ENCODE data around the gene ASIP. TPM values are rescaled to one million over a fixed set of nuclear protein-coding genes. Genes with fewer than 3 reads are reported as not detected.

Gene ASIP
- total and polyA plus RNA-seq, 2 of the 4 experiments (the other 2 are of a cell fraction): not detected

- no peak overlapping the region for H3K18ac ChIP-seq (ENCODE audit: low read depth, low read length)
- H3K23ac ChIP-seq (ENCODE audit: low read depth, low read length): no peak overlapping the region
- no peaks in the 10 kb centered on the region for H3K79me1 ChIP-seq (ENCODE audit: low read depth in 1 of 2, low read length in 2 of 2)
- no peak for TF ChIP-seq RAD21 (IDR thresholded peaks at IDR 0.05; ENCODE audit: low read length)
- no peak for TF ChIP-seq MXI1 (IDR thresholded peaks at IDR 0.05; ENCODE audit: borderline replicate concordance, low read depth, low read length)
- no peak for TF ChIP-seq MAFK (IDR thresholded peaks at IDR 0.05; ENCODE audit: low read depth, low read length)
- no peak for TF ChIP-seq CHD1 (IDR thresholded peaks at IDR 0.05; ENCODE audit: low read depth, low read length)
- TF ChIP-seq NFE2L2 (IDR thresholded peaks at IDR 0.05; ENCODE audit: low read depth, low read length): no peak
- no peak overlapping the region for H4K5ac ChIP-seq (ENCODE audit: low read depth, low read length)
- H2AK9ac ChIP-seq (replicated peaks; ENCODE audit: low read depth, low read length, poor library complexity): no peak overlapping the region
- 77% methylated on average over 4 of the region's 4 CpGs; no CpG with 5 or more reads in 1 of the 2 experiments for WGBS, 2 experiments (ENCODE audit: extremely low coverage in 2 of 2, insufficient read length in 1 of 2)
- H3K27me3 ChIP-seq (ENCODE audit: control insufficient read depth, insufficient read depth, low read length): peaks cover 2% of the 10 kb centered on the region
- no peak overlapping the region for H3K4me2 ChIP-seq (ENCODE audit: low read depth, low read length)
- dilution Hi-C loops (cut with HindIII; ENCODE audit: low sequenced_read_pairs, unreplicated experiment) (no loop called here), in situ Hi-C loops (cut with MboI; ENCODE audit: low sequenced_read_pairs) (loop anchor here (10.0 kb wide), 1 partner anchor 65 kb away; no protein-coding TSS in a partner anchor), intact Hi-C loops (cut with micrococcal nuclease) (no loop called here)
- H3K9me1 ChIP-seq (ENCODE audit: insufficient read depth, low read length): peaks cover 2% of the 10 kb centered on the region; the same call in 1 of the 2 replicates
- ChIA-PET CTCF (no interaction called here), POLR2A (ENCODE audit: unreplicated experiment) (no interaction called here)
- no peak overlapping the region for H3K56ac ChIP-seq (ENCODE audit: extremely low read depth, insufficient read depth, low read length)
- no TSS peak for BruUV-seq (replicated peaks)
- DNase-seq (no peak), ATAC-seq (ENCODE audit: low read depth) (no peak)
- H3K36me3 ChIP-seq (ENCODE audit: control insufficient read depth, insufficient read depth, low read length): no peaks in the 10 kb centered on the region
- no peak overlapping the region for H2AK5ac ChIP-seq (ENCODE audit: low read depth, low read length)
- H3K27ac ChIP-seq (ENCODE audit: insufficient read depth, low read length): no peak overlapping the region
- no peak overlapping the region for H2BK120ac ChIP-seq (ENCODE audit: low read depth, low read length)
- peaks cover 13% of the 10 kb centered on the region for H3K9me3 ChIP-seq (ENCODE audit: control insufficient read depth, insufficient read depth, low read length)
- H4K8ac ChIP-seq (ENCODE audit: low read depth in 2 of 2, low read length in 2 of 2): no peak overlapping the region
- H2BK15ac ChIP-seq (ENCODE audit: low read depth, low read length): no peak overlapping the region
- no peaks in the 10 kb centered on the region for H4K20me1 ChIP-seq (ENCODE audit: insufficient read depth, low read length)
- no peaks in the 10 kb centered on the region for H3K4me1 ChIP-seq (ENCODE audit: control insufficient read depth, insufficient read depth, low read length)
- H2BK20ac ChIP-seq (ENCODE audit: low read depth, low read length): no peak overlapping the region
- H3K4me3 ChIP-seq (ENCODE audit: insufficient read depth, low read depth, low read length): no peak overlapping the region
- no peak overlapping the region for H2BK5ac ChIP-seq (ENCODE audit: low read depth, low read length, poor library complexity, severe bottlenecking)
- H4K91ac ChIP-seq (ENCODE audit: insufficient read depth, low read depth, low read length): no peak overlapping the region
- no peak overlapping the region for H3K9ac ChIP-seq (ENCODE audit: low read depth, low read length)
- no peak overlapping the region for H3K4ac ChIP-seq (ENCODE audit: low read depth, low read length)
- H2AFZ ChIP-seq (replicated peaks; ENCODE audit: low read length, poor library complexity): no peak overlapping the region
- H3K14ac ChIP-seq (replicated peaks; ENCODE audit: low read depth, low read length): no peak overlapping the region
Observed at GRCh38 chr20:34210271-34210670, 31.0 kb upstream of the ASIP start.
